Central memory CD4-positive, alpha-beta T cell (primary cell): ENCODE results near the gene CCS.
"Not testable (repeated sequence)": the region's sequence is repeated elsewhere in the genome, so short reads cannot be mapped to it uniquely, and the experiment has no call there.

ENCODE experiments used
- DNase-seq: peaks from one replicate; pipeline ENCODE4 v3.0.0; 2022

Gene CCS

DNA sequence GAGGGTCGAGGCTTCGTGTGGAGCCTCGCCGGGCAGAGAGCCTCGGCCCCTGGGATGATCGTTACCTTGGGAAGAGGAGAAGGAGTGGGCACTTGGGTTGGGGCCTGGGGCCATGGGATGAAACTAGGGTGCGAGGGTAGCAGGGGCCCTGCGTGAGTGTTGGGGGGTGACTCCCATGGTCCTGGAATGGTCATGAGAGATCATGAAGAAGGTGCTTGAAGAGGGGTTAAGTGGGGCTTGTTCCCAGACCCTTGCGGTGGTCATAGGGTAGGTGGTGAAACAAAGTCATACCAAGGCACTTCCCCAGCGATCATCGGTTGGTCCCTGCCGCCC, 284 bp downstream of the CCS start:
- DNase-seq, result no peak

DNA sequence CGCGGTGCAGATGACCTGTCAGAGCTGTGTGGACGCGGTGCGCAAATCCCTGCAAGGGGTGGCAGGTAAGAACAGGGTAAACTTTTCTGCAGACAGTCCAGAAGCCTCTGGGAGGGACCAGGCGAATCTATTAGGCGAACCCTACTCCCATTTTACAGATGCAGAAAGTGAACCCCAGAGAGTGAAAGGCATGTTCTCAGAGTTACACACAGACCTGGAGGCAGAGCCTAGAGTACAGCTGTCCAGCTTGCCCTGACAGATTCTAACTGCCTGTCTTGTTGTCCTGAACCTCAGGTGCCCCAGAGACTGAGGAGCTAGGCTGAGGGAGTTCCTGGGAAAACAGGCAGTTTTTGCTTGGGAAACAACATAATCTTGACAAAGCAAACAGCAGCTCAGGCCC, 665 bp downstream of the CCS start:
- no peak for DNase-seq

DNA sequence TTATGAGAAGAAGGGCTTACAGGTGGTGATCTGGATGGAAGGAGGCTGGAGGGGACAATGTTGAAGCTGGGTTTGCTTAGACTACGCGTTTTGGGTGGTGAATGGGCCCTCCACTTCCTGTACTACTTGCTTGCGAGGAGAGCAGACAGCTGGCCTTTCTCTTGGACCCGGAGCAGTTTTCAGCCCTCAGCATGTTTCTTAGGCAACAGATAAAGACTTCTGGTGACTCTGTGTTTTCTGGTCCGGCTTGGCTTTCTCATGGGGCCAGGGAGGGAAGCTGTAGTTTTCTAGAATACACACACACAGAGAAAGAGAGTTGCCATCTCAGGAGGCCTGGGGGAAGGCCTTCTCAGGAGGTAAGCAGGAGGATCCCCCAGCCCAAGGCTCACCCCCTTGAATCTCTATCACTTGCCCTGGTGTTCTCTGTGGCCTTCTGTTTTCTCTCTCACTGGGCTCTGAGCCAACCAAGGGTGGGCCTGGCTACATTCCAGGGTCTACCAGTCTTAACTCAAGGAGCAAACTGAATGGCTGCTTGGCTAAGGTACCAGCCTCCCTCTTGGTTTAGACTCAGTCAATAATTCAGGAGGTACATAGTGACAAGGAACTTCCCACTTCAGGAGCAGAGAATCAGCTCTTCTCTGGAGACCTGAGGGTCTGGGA, 2.4 kb downstream of the CCS start:
- DNase-seq, result no peak

DNA sequence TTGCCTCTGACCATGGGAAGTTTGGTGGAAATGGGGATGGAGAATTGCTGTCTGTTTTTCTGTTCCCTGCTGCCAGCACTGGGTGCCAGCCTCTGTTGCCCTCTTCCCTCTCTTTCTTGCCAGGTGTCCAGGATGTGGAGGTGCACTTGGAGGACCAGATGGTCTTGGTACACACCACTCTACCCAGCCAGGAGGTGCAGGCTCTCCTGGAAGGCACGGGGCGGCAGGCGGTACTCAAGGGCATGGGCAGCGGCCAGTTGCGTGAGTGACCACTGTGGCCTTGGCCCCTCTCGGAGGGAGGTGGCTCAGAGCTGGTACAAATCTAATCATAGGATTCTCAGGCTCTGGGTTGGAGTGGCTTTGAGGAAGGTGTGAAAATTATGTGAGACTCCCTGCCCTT, 6.0 kb downstream of the CCS start:
- no peak for DNase-seq

DNA sequence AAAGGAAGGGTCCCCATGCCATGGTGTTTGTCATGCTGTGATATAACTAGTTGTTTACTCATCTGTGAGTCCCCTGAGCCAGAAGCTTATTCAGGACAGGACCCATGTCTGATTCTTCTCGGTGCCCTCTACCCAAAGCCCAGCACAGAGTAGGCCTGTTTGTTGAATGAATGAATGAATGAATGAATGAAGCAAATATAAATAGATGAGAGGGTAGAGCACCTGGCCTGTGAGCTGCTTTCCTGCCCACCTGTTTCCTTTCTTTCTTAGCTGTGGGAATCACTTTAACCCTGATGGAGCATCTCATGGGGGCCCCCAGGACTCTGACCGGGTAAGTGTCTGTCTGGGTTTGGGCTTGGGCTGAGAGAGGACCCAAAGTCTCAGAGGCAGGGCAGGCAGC, 7.2 kb downstream of the CCS start:
- no peak for DNase-seq

GRCh38 chr11:66600631-66601233, 7.7 kb downstream of the CCS start:
- DNase-seq, result no peak

GRCh38 chr11:66603072-66603471, 10.1 kb downstream of the CCS start:
- DNase-seq, result no peak

GRCh38 chr11:66604155-66604554, 11.2 kb downstream of the CCS start:
- no peak for DNase-seq

DNA sequence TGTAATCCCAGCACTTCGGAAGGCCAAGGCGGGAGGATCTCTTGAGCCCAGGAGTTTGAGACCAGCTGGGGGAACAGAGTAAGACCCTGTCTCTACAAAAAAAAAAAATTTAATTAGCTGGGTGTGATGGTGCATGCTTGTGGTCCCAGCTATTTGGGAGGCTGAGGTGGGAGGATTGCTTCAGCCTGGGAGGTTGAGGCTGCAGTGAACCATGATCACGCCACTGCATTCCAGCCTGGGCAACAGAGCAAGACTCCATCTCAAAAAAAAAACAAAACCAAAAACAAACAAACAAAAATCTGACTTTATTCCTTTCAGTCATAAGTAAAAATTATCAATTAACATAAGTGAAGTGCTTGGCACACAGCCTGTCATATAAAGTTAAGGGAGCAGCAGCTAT, 13.6 kb downstream of the CCS start:
- not testable (repeated sequence) for DNase-seq

DNA sequence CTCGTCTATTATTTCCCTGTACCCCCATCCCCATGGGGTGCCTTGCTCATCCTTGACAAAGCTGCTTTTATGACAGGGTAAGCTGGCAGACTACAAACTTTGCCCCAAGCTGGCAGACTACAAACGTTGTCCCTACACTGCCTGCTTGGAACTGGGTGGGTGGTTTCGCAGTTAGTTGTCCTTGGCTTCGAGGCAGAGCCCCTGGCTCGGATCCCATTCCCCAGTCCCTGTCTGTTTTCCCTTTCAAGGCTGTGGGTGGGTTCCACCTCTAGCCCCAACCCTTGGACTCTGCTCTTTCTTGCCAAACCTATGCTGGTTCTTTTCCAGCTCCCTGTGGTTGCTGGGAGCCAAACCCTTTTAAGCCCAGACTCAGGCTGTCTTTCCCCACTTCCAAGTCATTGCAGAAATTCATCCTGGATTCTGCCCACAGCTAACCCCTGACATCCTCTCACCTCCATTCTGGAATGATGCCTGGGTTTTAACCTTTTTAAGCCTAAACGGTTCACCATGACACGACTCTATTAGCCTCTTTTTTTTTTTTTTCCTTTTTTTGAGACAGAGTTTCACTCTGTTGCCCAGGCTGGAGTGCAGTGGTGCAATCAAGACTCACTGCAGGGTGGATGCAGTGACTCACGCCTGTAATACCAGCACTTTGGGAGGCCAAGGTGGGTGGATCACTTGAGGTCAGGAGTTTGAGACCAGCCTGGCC, 14.3 kb downstream of the CCS start:
- no peak for DNase-seq

DNA sequence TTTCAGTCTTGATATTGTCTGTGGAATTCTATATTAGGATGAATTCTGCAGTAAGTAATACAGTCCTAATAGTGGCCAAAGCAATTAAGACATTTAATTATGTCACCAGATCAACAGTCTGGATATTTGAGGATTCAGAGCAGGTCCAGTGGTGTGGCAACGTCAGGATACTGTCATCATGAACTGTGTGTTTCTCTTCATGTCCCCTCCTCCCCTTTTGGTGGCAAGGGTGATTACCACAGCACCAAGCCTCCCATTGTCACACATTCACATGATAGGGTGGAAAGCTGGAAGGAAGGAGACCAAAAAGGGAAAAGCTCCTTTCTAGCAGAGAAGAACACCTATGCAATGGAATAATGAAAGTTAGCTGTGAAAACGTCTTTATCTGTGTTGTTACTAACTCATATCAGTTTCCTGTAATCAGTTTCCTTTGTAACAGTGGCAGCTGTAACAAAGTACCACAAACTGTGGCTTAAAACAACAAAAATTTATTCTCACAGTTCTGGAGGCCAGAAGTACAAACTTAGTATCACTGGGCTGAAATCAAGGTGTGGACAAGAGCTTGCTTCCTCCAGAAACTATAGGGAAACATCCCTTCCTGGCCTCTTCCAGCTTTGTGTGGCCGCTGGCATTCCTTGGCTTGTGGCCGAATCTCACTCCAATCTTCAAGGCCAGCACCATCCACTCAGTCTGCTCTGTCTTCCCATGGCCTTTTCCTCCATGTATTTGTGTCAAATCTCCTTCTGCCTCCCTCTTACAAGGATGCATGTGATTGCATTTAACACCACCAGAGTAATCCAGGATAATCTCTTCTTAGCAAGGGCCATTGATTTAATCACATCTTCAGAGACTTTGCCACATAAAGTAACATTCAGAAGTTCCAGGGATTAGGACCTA, 17.0 kb downstream of the CCS start:
- no peak for DNase-seq

DNA sequence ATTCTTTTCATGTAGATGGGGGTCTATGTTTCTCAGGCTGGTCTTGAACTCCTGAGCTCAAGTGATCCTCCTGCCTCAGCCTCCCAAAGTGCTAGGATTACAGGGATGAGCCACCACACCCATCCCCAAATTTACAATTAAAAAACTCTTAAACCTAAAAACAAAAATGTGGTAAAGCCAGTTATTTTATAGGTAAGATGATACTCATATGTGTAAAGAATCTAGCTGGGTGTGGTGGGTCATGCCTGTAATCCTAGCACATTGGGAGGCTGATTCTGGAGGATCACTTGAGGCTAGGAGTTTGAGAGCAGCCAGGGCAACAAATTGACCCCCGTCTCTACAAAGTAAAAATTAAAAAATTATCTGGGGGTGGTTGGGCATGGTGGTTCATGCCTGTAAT, 19.5 kb downstream of the CCS start:
- no peak for DNase-seq

DNA sequence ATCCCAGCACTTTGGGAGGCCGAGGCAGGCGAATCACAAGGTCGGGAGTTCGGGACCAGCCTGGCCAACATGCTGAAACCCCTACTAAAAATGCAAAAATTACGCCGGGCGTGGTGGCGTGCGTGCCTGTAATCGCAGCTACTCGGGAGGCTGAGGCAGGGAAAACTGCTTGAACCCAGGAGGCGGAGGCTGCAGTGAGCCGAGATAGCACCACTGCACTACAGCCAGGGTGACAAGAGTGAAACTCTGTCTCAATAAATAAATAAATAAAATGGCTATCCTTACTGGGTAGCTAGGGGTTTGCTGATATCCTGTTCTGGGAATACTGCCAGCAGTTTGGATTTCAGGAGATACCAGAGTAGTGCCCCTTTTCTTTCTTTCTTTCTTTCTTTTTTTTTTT, 21.1 kb downstream of the CCS start:
- DNase-seq, result no peak

DNA sequence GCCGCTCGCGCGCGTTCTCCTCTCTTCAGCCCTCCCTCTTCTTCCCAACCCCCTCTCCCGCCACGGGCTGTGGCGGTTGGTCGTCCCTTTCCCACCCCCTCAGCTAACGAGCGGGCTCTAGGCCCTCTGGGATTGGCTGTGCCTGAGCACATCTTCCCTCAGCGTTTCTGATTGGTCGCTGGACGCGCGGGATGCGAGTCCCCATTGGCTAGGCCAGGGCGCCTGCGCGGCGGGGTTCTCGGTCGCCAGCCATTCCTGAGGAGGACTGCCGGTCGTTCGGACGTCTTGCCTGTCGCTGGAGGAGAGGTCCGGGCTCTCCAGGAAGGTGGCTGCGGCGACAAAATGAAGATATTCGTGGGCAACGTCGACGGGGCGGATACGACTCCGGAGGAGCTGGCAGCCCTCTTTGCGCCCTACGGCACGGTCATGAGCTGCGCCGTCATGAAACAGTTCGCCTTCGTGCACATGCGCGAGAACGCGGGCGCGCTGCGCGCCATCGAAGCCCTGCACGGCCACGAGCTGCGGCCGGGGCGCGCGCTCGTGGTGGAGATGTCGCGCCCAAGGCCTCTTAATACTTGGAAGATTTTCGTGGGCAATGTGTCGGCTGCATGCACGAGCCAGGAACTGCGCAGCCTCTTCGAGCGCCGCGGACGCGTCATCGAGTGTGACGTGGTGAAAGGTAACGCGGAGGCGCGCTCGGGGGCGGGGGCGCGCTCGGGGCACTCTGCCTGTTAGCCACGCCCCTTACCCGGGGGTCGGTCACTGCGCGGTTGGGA, 23.6 kb downstream of the CCS start, which contains the start of gene RBM14:
TSS of gene RBM14 (plus strand) at position 252 of the 776 bp plus-strand sequence. CDS start at position 343, 91 bp downstream.
- DNase-seq, result peak; percentile 99

- DNase-seq, result no peak
Observed at GRCh38 chr11:66617155-66617834, 24.3 kb downstream of the CCS start.

- DNase-seq, result peak; percentile 88
Observed at GRCh38 chr11:66619080-66619554, 26.1 kb downstream of the CCS start.

DNA sequence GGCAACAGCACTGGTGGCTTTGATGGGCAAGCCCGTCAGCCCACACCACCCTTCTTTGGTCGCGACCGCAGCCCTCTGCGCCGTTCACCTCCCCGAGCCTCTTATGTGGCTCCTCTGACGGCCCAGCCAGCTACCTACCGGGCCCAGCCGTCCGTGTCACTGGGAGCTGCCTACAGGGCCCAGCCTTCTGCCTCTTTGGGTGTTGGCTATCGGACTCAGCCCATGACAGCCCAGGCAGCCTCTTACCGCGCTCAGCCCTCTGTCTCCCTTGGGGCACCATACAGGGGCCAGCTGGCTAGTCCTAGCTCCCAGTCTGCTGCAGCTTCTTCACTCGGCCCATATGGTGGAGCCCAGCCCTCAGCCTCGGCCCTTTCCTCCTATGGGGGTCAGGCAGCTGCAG, 31.5 kb downstream of the CCS start:
- no peak for DNase-seq

DNA sequence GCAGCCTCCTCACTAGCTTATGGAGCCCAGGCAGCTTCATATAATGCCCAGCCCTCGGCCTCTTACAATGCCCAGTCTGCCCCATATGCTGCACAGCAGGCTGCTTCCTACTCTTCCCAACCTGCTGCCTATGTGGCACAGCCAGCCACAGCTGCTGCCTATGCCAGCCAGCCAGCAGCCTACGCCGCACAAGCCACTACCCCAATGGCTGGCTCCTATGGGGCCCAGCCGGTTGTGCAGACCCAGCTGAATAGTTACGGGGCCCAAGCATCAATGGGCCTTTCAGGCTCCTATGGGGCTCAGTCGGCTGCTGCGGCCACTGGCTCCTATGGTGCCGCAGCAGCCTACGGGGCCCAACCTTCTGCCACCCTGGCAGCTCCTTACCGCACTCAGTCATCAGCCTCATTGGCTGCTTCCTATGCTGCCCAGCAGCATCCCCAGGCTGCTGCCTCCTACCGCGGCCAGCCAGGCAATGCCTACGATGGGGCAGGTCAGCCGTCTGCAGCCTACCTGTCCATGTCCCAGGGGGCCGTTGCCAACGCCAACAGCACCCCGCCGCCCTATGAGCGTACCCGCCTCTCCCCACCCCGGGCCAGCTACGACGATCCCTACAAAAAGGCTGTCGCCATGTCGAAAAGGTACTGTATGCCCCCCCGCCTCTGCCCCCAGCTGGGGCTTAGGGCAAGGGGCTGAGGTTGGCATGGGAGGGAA, 32.2 kb downstream of the CCS start:
- no peak for DNase-seq

DNA sequence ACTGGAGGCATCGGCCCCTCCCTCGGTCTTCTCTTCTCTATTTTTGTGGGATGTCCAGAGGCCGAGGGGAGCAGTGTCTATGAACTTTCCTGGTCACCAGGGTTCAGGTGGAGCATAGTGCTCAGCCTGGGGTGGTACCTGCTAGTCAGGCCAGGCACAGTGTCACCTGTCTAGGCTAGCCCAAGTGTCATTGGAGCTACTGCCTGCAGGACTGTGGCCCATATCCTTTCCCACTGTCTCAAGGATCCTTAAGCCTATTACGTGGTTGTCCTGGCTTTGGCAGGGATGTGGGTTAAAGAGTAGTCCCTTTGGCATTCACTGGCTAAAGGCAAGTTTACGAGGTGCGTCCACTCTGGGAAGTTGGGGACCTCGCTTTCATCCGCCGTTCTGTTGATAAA, 32.8 kb downstream of the CCS start:
- no peak for DNase-seq

- no peak for DNase-seq
Observed at GRCh38 chr11:66626382-66626781, 33.4 kb downstream of the CCS start.

GRCh38 chr11:66626926-66627325, 33.9 kb downstream of the CCS start:
- DNase-seq, result no peak
